GM21737 (cell line): ENCODE measurements around the gene PHTF1.
"Not testable (repeated sequence)": the region's sequence is repeated elsewhere in the genome, so short reads cannot be mapped to it uniquely, and the experiment has no call there.

Experiments used
- ATAC-seq: cut with Tn5 transposase; IDR thresholded peaks from one replicate; pipeline ENCODE4 v1.9.1; 2021; ENCODE audit warnings: mild to moderate bottlenecking, moderate library complexity; ENCODE audit not compliant: unreplicated experiment

PHTF1 gene

GRCh38 chr1:113779542-113779941 lies 20.3 kb upstream of the PHTF1 start:
- ATAC-seq, result no peak

GRCh38 chr1:113777561-113777960 lies 18.3 kb upstream of the PHTF1 start:
- ATAC-seq, result no peak

- no peak for ATAC-seq
Measured at GRCh38 chr1:113770031-113770430, 10.7 kb upstream of the PHTF1 start.

- ATAC-seq, result no peak
Measured at GRCh38 chr1:113769601-113769970, 10.3 kb upstream of the PHTF1 start.

GRCh38 chr1:113768916-113769600 lies 9.8 kb upstream of the PHTF1 start:
- no peak for ATAC-seq

- no peak for ATAC-seq
Measured at GRCh38 chr1:113765306-113766230, 6.3 kb upstream of the PHTF1 start.

- no peak for ATAC-seq
Measured at GRCh38 chr1:113763661-113764060, 4.4 kb upstream of the PHTF1 start.

- no peak for ATAC-seq
Measured at GRCh38 chr1:113761937-113762336, 2.7 kb upstream of the PHTF1 start.

- ATAC-seq, result no peak
Measured at GRCh38 chr1:113760102-113761080, 1.1 kb upstream of the PHTF1 start.

- ATAC-seq, result peak; percentile 54
Measured at GRCh38 chr1:113758631-113759332, 504 bp downstream of the PHTF1 start.

GRCh38 chr1:113756461-113756860 lies 2.8 kb downstream of the PHTF1 start:
- ATAC-seq, result no peak

- ATAC-seq, result not testable (repeated sequence)
Measured at GRCh38 chr1:113753333-113753732, 6.0 kb downstream of the PHTF1 start.

GRCh38 chr1:113751516-113751915 lies 7.8 kb downstream of the PHTF1 start:
- ATAC-seq, result no peak

GRCh38 chr1:113751114-113751513 lies 8.2 kb downstream of the PHTF1 start:
- ATAC-seq, result no peak

- no peak for ATAC-seq
Measured at GRCh38 chr1:113749402-113749801, 9.9 kb downstream of the PHTF1 start.

GRCh38 chr1:113747376-113747775 lies 11.9 kb downstream of the PHTF1 start:
- ATAC-seq, result no peak

- ATAC-seq, result no peak
Measured at GRCh38 chr1:113745425-113745824, 13.9 kb downstream of the PHTF1 start.

- no peak for ATAC-seq
Measured at GRCh38 chr1:113744114-113744513, 15.2 kb downstream of the PHTF1 start.

GRCh38 chr1:113742515-113742914 lies 16.8 kb downstream of the PHTF1 start:
- ATAC-seq, result no peak

- no peak for ATAC-seq
Measured at GRCh38 chr1:113734357-113735055, 24.8 kb downstream of the PHTF1 start.
